Inflammatory macrophage (primary cell): Measurements from ENCODE around the gene AMMECR1L.
A peak's percentile ranks its signal among the peaks of the same experiment; 100 is the strongest.
"Not testable (repeated sequence)": the region's sequence is repeated elsewhere in the genome, so short reads cannot be mapped to it uniquely, and the experiment has no call there.

Experiments used
- DNase-seq, 2 donors: peaks; one replicate each; pipeline ENCODE4 v3.0.0-alpha.2; 2020 to 2022

Gene AMMECR1L

DNA sequence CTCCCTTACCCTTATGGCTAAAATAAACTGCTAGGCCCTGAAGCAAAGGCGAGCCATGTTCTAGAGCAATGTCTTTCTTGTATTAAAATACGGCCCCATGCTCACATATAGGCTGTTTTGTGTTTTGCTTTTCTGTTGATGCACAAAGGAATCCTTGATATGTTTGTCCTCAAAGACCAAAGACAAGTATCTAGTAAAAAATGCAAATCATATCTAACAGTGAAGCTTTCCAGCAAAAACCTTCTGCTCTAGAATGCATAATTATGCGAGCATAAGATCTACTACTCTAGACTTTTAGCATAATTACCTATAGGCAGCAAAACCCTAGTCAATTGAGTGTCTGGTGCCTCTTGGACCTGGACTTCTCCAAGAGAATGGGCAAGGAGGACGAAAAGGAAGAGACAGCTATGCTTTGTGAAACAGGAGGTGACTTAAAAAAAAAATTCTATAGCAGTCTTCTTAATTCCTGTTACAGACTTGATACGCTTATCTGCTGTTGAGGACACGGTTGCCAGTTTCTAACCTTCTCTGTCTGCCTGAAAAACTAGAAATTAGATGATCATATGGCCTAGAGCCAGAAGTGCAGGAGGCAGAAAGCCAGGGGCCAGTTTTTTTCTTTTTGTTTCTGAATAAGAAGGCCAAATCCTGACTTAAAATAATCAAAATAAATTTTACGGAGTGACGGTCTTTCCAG is 1.5 kb upstream of the AMMECR1L start:
- DNase-seq, result no peak

DNA sequence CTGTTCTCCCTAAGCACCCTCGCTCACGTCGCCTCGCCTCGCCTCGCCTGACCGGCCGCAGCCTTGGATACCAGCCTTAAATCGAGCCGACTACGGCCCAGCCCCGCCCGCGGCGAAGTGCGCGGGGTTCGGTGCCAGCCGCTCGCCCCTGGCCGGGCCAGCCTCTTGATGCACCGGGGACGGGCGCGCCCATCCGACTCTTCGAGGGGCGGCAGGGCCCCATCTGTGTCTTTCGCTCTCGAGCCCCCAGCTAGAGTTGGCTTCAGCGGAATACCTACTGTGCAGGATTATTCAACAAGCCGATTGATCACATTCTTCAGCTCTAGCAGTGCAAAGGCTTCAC is 808 bp upstream of the AMMECR1L start:
- not testable (repeated sequence) for DNase-seq

DNA sequence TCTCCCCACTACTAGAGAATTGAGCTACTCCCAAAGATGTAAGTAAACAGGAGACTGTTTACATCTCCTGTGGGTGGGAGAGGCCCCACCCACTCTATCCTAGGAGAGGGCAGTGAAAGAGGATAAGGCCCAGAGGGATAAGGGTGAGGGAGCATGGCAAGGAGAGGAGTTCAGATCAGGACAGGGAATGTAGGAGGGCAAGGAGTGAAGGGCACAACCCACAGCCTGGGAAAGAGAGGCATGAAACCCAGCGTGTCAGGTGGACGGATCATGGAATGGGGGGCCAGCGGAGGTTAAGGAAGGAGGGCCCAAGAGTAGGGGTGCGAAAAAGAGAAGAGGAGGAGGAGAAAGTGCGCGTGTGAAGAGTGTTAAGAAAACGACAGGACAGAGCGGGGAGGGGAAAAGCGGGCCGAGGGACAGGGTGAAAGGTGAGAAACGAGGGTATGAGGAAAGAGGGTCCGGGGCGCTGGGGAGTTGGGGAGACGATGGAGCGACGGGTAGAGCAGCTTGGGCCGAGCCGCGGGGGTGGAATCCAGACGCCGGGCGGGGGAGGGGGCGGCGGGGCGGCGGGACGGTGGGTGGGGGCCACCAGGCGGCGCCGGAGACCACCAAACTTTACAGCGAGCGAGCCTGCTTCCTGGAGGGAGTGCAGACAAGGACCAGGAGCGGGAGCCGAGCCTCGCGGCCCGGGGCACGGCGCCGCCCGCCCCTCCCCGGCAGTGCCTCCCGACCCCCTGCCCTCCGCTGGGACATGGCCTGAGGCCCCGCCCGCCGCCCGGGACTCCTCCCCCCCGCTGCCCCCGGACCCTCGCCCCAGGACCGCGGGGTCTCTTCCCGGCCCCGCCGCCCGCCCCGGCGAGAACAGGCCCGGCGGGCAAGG is 655 bp downstream of the AMMECR1L start:
- DNase-seq, result not testable (repeated sequence)

DNA sequence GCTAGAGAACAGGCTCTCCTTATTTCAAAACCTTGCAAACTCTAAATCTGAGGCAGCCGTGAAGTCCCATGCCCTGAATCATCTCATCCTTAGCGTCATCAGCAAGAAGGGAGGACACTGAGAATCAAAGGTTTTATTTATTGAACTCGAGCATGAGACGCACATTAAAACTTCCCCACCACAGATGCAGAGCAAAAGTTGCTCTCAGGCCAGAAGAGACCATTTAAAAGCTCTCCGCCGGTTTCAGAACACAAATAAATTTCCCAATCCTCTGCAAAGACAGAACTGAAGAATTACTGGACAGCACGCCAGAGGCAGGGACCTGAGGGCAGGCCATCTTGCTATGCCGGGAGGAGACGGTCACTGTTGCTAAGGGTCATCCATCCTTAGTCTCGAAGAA is 1.3 kb downstream of the AMMECR1L start:
- no peak for DNase-seq

DNA sequence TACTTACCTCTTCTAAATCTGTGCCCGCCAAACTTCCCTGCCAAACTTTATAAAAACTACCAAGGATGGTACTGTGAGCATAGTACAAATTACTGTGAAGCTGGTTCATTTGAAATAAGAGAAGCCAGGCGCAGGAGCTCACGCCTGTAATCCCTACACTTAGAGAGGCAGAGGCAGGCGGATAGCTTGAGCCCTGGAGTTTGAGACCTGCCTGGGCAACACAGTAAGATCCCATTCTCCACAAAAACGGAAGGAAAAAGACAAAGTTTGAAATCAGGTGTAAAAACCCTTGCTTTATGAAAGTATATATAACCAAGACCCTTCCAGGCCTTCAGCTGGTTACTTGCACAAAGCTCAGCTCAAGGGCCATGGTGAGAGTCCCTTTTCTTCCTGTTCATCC is 5.9 kb downstream of the AMMECR1L start:
- DNase-seq, result no peak

DNA sequence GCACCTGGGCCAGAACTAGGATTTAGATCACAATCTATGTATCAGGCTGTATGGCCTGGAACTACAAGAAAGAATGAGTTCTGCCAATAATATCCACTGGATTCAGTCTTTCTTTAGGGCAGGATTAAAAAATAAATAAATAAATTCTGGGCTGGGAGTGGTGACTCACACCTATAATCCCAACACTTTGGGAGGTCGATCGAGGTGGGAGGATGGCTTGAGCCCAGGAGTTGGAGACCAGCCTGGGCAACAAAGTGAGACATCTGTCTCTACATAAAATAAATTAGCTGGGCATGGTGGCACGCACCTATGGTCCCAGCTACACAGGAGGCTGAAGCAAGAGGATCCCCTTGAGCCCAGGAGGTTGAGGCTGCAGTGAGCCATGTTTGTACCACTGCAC is 8.1 kb downstream of the AMMECR1L start:
- no peak for DNase-seq

DNA sequence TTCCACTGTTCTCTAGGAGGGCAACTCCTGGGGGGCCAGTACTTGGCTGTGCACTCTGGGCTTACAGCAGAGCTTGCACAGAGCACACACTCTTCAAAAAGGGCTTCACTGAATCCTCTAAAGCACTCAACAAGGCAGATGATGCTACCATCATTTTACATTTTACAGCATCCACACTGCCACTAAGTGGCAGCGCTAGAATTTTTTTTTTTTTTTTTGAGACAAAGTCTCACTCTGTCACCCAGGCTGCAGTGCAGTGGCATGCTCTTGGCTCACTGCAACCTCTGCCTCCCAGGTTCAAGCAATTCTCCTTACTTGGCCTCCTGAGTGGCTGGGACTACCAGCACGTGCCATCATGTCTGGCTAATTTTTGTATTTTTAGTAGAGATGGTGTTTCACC is 8.6 kb downstream of the AMMECR1L start:
- DNase-seq, result no peak

DNA sequence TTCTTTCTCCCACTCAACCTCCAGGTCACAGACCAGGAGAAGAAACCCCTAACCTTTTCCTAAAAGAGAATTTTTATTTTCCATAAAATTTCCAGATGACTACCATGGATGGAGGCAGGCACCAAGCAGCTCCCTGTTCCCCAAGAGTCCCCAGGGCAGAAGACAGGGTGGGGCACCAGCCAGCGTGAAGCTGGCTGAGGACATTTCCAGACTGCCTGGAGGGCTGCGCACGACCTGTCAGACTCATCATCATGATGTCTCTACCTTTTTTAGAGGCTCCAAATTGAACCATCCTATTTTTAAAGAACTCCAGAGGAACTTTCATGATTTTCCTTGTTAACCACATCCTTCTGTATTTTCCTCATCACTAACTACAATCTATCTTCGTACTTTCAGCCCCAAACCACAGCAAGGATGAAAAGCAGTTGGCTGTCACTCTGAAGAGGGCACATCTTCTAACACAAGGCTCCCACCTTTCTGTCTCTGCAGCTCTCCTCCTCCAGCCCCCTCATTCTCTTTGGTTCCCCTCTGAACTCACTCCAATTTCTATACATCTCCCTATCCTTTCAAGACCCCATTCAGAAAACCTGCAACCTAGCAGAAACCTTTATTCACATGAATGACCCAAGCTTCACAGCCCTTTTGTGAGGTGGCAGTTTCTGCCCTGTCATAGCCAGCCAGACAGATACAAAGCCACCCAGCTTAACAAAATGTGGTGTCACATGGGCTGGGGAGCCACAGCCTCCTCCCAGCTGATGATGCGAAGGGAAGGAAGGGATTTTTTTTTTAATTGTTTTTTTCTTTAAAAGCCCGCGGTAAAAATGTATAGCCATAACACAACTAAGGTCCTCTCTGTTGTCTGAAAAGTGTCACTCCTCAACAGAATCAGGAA is 11.1 kb downstream of the AMMECR1L start:
- no peak for DNase-seq

DNA sequence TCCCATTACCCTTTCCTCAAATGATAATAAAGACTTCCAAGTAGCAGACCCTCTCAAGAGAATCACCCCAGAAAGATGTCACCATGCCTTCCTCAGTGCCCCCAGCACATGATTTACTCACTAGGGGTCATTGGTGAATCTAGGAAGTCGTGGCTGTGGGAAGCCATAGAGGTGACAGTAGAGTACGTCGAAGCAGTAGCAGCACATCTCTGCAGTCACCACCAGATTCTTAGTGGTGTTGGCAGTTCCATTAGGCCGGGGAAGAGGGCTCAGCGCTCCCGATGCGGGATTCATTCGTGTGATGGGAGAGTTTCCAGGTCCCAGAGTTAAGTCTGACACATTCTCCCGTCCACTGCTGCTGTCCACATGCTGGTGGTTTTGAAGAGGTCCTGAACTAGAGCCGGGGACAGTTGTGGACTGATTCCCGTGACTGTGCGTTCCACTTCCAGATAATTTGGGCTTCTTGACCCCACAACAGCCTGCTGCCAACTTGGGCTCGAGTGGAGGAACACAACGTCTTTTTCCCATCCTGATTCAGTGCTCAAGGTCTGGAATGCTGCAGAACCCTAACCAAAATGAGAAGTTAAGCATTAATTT is 12.0 kb downstream of the AMMECR1L start:
- no peak for DNase-seq

DNA sequence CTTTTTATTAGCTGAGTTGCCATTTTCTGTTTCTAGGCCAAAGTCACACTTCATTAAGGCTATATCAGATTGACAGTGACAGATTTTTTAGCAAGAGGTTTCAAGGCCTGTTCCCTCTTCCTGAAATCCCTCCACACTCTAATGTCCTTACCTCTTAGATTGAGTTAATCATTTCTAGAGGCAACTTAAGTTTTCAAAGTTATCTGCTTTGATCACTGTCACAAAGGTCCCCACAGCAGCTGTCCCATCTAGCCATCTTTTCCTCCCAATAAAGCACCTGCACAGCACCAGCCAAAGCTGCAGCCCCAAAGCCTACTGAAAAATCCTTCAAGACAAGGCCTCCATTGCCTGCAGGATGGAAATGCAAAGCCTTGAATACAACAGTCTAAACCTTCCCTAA is 13.4 kb downstream of the AMMECR1L start:
- no peak for DNase-seq

DNA sequence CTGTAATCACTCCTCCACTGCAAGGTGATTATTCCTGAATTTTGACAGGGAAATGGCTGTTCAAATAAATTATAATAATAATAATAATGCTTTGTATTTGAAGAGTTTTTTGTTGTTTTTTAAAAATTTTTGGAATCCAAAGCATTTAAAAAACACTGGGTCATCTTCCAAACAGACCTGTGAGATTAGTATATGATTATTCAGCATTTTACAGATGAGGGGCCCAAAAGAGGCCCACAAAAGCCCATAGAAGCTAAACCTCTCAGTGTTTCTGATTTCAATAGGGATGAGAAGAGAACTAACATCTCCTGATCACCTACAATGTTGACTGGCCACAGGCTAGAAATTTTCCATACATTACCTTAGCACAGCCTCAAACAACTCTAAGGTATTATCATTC is 19.8 kb downstream of the AMMECR1L start:
- no peak for DNase-seq

DNA sequence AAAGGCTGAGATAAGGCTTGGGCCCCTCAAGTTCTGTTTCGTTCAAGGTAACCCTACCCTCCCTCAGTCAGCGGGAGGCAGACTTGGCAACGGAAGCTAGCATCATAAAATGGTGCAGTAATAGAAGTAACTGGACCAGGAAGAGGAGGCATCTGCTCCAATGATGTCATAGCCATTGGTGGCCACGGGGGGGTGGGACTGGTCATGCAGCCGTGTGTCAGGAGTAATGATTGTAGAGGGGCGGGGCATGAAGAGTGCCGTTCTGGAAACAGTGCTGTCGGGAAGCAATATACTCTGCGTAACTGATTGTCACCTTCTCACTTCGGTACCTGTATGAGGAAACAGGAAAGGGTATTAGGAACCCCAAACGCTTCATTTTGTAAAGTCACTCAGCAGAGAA is 20.9 kb downstream of the AMMECR1L start:
- DNase-seq, result no peak

DNA sequence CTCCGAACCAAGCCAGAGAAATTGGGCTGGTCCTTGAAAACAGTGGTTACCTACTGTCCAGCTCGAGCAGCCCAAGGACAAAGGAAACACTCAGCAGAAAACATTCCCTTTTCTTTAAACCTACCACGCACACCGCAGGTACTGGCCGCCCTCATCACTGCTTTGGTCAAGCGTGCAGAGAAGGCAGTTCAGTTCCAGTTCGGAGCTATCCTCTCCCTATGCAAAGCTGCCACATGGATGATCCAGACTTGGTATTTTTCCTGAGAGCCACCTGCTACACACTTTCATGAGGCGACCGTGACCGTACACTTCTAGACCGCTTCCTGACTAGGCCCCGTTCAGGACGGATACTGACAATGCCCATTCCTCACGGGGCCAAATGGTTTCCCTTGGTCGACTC is 23.5 kb downstream of the AMMECR1L start:
- no peak for DNase-seq

DNA sequence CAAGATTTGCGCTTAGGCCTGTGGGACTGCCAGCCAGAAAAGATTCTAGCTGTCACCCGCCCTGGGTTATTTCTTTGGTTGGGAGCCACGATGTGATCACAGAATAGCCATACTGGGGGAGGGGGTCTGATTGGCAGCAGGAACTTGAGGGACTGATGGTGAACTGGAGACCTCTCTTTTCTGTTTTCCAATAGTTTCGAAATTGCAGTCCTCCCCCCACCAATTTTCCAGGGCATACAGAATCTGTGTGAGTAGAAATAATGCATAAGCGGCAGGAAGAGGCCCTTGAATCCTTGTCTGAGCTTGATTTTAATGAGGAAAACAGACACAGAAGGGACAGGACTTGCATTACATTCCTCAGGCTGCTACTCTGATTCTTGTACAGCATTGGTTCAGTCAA is 25.6 kb downstream of the AMMECR1L start:
- DNase-seq, result no peak

DNA sequence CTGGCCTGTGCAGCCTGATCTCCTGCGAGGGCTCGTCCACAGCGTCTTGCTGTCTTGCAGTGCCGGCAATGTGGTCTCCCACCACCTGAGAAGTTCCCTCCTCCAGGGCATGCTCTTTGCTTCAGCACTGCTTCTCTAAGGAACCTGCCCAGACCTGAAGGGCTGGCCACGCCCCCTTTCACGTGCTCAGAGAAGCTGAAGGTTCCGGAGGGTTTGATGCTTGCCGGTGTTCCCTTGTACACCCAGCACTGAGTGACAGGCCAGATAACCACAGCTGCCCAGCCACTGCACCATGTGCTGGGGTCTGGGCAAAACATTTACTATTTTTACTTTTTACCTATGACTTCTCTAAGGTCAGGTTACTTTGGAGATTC is 26.1 kb downstream of the AMMECR1L start:
- DNase-seq, result peak in 1 of 2 donors; percentile 8

DNA sequence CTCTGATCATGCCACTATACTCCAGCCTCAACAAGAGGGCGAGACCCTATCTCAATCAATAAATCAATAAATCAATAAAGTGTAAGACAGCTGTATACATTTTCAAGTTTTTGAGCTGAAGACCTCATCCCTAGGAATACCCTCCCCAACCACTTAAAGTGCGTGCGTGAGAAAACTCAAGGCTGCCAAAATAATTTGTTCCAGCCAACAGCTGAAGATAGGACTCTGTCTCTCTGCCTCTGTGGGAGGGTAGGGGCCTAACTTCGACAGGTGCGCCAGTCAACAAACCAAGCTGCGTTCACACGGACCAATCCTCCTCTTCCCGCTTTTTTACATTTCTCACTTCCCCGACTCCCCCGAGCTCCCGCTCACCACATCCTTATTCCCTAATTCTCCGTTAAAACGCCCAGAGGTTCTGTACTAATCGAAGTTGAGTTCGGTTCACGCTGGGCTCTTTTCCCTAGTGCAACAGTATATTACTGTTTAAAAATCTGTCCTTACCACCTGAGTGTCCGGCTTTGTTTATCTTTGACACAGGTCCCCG is 28.4 kb downstream of the AMMECR1L start:
- no peak for DNase-seq

DNA sequence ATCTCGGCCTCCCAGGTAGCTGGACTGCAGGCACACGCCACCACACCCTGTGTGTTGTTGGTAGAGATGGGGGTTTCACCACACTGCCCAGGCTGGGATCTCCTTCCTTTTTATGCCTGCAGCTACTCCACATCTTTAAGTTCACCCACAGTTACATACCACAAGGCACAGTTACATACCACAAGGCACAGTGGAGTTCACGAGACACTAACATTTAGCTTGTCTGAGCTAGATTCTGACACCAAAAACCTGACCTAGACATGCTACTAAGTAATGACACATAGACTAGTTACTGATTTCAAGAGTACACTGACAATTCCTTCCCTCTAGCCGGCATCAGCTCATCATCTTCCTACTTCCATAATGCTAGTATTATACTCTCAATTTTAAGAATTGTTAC is 32.1 kb downstream of the AMMECR1L start:
- DNase-seq, result no peak

DNA sequence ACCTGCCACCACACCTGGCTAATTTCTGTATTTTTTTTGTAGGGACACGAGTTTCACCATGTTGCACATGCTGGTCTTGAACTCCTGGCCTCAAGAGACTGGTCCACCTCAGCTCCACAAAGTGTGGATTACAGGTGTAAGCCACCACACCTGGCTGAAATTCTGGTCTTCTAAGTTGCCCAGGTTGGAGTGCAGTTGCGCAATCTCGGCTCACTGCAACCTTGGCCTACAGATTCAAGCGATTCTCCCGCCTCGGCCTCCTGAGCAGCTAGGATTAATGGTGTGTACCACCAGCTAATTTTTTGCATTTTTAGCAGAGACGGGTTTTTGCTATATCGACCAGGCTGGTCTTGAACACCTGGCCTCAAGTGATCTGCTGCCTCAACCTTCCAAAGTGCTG is 33.4 kb downstream of the AMMECR1L start:
- no peak for DNase-seq

DNA sequence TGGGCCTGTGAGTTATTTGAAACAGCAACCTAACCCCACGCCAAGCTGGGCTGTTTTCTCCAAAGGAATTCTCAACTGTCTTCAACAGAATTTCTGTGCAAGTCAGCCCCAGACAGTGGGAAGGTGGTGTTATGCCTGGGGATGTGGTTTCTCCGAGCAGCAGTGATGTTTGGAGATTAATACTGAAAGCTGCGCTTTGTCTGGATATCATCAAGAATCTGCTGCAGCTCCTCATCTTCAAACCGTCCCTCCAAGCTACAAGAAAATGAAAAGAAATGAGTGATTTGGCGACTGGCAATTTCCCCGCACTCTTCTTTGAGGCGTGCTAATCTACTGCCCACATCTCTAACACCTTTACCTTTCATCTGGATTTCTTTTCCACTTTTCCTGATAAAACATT is 37.8 kb downstream of the AMMECR1L start:
- no peak for DNase-seq

DNA sequence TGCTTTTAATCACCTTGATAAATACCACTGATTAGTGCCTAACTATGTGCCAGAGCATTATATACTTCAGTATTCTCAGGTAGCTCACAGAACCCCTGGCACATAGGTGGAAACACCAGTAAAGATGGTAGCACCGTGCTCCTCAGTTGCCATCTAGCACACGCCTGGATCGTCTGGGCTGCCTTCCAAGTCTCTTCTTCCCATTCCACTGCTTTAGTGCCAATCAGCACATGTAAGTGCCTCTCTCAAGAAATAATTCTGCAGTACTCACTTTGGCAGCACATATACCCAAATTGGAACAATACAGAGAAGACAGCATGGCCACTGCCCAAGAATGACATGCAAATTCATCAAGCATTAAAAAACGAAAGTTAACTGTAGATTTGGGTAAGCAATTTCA is 40.8 kb downstream of the AMMECR1L start:
- no peak for DNase-seq

DNA sequence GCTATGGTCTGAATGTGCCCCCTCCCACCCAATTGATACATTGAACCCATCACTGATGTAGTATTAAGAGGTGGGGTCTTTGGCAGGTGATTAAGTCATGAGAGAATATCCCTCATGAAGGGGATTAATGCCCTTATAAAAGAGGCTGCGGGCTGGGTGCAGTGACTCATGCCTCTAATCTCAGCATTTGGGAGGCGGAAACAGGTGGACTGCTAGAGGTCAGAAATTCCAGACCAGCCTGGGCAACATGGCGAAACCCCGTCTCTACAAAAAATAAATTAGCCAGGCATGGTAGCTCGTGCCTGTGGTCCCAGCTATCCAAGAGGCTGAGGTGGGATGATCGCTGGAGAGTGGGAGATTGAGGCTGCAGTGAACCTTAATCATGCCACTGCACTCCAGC is 42.1 kb downstream of the AMMECR1L start:
- DNase-seq, result no peak

DNA sequence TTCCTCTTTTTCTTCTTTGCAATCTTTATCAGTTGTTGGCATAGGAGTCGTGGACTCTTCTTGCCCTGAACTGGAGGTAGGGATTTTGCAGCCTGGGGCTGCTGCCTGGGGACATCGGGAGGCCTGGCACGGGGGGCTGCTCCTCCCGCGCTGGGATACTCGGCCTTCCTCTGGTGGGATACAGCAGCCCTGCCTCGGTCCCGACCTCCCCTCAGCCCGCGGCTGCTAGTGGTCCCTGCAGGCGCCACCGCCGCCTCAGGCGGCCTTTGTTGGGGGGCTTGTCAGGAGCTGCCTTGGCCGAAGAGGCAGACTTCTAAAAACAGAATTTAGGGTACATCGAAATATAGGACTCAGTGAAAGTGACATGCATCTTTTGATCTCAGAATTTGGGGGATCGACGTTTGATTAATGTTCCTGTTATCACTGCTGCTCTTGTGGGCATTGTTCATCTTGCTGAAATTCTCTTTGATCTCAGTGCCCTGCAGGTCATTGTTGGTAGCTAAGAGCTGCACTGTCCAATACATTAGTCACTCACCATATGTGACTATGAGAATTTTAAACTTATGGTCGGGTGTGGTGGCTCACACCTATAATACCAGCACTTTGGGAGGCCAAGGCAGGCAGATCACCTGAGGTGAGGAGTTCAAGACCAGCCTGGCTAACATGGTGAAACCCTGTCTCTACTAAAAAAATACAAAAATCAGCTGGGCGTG is 44.1 kb downstream of the AMMECR1L start:
- DNase-seq, result no peak
